Activated T-cell treated with anti-CD3 and anti-CD28 coated beads for 1 hour (primary cell): ENCODE results near the gene KLHL17.
A peak's percentile ranks its signal among the peaks of the same experiment; 100 is the strongest.
"Not testable (repeated sequence)": the region's sequence is repeated elsewhere in the genome, so short reads cannot be mapped to it uniquely, and the experiment has no call there.

Source experiments
- DNase-seq: peaks from one replicate; pipeline ENCODE4 v3.0.0-alpha.2; 2020; ENCODE audit warnings: low read depth

Gene KLHL17

DNA sequence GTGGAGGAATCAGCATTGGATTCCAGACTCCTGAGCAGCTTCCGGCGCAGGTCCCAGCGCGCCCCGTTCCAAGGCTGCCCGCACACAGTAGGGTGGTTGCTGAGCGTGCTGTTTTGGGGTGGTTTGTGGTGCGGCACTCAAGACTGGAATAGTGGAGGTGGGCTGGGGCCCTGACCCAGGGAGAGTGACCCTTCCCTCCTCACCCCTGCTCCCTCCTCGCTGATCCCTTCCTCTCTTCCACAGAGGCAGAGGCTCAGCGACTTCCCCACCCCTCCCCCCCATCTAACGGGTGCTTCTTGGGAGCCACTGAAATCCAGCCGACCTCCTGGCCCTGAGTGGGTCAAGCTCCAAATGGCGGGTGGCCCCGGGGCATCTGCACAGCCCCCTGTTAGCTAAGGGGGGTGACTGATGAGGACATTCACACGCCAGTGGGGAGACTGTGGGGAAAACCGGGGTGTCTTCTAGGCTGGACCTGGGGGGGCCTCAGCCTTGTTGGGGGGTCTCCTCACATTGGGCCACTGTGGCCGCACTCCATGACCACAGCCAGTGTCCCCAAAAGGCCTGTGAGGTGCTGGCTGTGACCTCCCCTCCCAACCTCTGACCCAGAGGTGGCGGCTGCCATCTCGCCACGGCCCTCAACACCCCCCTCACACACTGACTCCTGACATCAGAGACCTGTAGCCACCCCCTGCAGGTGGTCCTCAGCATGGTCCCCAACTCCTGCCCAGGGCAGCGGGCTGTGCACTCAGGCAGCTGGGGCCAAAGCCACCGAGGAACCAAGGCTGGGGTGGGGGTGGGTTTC, 43.4 kb downstream of the KLHL17 start:
- DNase-seq = no peak

- DNase-seq = no peak
Measured at GRCh38 chr1:1004420-1004779, 44.0 kb downstream of the KLHL17 start.

DNA sequence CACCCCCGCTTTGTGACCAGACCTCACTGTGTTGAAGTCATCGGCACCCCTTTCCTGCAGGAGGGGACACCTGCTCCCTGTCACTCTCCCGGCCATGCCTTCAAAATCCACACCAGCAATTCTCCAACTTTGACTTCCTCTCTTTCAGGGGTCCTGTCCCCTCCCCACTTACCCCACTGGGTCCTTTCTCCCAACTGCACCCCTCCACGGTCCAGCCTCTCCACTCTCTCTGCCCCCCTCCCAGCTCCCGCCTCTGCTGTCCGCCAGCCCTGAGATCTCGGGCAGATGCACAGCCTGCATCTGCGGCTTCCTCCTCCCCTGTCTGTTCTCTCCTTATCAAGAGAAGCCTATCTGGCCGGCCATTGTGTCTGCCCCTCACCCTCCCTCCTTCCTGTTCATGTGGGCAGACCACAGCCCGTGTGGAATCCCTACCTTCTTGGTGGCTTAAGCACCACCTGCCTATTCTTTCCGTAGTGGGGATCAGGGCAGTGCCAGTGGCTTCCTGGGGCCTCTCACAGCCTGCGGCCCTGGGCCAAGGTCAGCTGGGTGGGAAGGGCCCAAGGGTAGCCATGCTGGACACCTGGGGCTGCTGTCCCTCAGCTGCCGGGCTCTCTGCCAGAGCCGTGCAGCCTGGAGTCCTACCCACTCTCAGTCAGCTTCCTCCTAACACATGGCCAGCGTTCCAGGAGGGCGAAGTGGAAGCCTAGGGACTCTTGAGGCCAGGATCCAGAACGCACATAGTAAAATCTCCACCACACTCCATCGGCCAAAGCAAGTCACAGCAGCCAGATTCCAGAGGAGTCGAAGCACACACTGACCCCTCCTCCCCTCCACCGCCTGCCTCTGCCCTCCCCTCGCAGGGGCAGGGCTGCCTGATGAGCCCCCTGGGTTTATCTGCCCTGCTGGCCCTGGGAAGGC, 44.7 kb downstream of the KLHL17 start:
- DNase-seq = no peak

GRCh38 chr1:1005774-1006304, 45.5 kb downstream of the KLHL17 start:
- no peak for DNase-seq

DNA sequence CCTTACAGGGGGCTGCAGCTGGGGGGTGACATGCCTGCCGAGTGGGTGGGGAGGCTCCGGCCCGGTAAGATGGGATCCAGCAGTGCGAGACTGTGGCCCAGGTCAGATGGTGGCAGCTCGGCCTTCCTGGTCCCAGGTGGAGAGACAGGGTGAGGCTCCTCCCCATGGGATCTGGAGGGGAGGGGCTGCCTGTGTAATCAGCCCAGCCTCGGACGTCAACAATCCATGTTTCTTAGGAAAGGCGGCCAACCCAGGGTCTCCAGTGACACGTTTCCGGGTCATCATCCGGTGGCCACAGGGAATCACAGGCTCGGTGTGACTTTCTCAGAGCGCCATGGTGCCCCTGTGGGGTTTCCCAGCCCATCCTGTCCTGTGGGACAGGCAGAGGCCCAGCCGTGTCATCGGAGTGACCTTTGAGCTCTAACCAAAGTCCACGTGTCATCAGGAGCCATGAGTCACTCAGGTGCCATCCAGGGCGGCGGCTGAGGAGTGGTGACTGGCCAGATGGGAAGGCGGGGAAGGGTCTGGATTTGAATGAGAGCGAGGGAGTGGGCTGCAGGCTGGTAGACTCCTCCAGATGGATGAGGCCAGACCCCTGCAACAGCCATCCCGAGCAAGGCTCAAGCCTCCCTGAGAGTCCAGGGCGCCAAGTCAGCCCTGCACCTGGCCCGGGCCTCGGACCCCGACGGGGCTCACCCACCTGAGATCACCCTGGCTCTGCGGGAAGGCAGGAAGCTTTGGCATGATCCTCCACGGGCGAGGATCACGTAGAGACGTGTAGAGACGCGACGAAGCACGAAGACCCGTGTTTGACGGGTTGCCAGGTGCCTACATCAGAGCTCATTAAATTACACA, 46.1 kb downstream of the KLHL17 start:
- no peak for DNase-seq

DNA sequence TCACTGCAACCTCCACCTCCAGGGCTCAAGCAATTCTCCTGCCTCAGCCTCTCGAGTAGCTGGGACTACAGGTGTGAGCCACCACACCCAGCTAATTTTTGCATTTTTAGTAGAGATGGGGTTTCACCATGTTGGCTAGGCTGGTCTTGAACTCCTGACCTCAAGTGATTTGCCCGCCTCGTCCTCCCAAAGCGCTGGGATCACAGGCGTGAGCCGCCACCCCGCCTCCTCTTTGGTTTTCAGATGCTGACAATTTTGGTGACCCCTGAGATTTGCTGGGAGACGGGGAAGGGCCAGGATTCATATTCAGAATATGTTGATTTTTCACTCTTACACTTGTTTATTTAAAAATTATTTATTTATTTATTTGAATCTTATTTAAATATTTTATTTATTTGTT, 49.7 kb downstream of the KLHL17 start:
- not testable (repeated sequence) for DNase-seq

DNA sequence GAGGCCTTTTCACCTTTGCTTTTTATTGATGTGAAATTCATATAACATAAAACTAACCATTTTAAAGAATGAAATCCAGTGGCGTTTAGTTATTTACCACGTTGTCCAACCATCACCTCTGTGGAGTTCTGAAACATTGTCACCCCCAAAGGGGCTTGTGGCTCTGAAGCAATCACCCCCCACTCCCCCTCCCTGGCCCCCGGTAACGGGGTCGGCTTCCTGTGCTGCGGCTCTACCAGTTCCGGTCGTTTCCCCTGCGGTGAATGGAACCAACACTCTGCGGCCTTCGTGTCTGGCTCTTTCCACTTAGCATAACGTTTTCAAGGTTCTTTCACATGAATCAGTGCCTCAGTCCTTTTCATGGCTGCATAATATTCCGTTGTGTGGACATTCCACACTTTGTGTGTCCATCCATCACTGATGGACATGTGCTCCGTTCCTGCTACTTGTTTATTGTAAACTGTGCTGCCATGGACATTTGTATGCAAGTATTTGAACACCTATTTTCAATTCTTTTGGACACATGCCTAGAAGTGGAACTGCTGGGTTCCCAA, 51.1 kb downstream of the KLHL17 start:
- DNase-seq = no peak

DNA sequence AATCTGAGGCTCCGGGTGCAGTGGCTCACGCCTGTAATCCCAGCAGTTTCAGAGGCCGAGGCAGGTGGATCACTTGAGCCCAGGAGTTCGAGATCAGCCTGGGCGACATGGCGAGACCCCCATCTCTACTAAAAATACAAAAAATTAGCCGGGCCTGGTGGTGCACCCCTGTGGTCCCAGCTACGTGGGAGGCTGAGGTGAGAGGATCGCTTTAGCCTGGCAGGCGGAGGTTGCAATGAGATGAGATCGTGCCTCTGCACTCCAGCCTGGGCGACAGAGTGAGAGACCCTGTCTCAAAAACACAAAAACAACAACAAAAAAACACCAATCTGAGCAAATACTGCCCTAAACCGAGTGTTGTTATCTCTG, 52.3 kb downstream of the KLHL17 start:
- DNase-seq = not testable (repeated sequence)

- peak; percentile 87 for DNase-seq
Measured at GRCh38 chr1:1013105-1013921, 52.9 kb downstream of the KLHL17 start, which contains the start of gene ISG15. ISG15 (plus strand) TSS chr1:1013497; CDS start chr1:1013574, 77 bp downstream.

DNA sequence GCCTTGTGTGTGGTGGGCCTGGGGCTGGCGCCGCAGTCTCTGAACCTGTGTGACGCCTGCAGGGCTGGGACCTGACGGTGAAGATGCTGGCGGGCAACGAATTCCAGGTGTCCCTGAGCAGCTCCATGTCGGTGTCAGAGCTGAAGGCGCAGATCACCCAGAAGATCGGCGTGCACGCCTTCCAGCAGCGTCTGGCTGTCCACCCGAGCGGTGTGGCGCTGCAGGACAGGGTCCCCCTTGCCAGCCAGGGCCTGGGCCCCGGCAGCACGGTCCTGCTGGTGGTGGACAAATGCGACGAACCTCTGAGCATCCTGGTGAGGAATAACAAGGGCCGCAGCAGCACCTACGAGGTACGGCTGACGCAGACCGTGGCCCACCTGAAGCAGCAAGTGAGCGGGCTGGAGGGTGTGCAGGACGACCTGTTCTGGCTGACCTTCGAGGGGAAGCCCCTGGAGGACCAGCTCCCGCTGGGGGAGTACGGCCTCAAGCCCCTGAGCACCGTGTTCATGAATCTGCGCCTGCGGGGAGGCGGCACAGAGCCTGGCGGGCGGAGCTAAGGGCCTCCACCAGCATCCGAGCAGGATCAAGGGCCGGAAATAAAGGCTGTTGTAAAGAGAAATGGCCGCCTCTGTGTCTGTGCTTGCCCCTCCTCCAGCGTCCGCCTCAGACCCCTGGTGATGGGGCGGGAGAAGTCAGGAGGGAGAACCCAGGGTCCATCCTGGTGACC, 53.7 kb downstream of the KLHL17 start:
- DNase-seq = no peak

- no peak for DNase-seq
Measured at GRCh38 chr1:1014799-1015681, 54.7 kb downstream of the KLHL17 start.
